NCI-H2081 treated with DMSO at 0.1 percent for 48 hours (cell line): ENCODE data around the gene PCNT.

ENCODE experiments used
- DNase-seq: peaks from one replicate; lab custom pipeline; 2025; lab: John Stamatoyannopoulos, UW

Gene PCNT

DNA sequence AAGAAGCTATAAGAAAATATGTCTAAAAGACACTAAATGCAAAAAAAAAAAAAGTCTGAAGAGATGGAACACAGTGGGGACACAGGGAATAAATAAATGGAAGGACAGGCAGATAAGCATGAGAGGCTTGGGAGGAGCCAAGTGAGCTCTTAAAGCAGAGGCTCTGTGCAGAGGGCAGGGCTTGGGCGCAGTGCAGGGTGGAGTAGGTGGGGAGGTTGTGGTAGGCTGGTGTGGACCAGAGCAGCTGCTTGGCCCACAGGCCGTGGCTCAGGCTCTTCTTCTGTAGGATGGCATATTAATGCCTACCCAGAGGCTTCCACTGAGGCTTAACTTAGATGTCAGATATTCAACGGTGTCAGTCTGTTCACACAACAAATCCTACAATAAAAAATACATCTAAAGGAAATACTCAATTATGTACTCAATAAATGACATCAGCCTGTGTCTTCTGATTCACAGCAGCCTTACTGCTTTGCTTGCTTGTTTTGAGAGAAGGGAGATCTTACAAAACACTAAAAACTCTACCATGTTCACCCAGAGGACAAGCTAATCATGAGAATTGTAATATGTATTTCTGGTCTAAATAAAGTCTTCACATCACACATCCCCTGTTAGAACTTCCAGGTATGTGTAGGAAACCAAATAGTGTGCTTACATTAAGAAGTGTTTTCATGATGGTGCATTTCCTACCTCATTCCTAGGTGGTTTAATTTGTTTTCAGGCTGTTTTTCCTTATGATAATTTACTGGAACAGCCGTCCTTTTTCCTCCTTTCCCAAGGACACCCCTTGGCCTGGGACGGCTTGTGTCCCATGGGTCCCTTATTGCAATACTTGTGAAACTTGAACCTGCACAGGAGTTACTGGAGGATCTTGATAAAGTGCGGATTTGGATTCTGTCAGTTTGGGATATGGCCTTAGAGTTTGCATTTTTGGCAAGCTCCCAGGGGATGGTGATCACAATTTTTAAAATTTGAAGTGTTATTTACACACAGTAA, 159.6 kb downstream of the PCNT start:
- DNase-seq: no peak

- no peak for DNase-seq
These were observed 162.6 kb downstream of the PCNT start for GRCh38 chr21:46486481-46487126.

DNA sequence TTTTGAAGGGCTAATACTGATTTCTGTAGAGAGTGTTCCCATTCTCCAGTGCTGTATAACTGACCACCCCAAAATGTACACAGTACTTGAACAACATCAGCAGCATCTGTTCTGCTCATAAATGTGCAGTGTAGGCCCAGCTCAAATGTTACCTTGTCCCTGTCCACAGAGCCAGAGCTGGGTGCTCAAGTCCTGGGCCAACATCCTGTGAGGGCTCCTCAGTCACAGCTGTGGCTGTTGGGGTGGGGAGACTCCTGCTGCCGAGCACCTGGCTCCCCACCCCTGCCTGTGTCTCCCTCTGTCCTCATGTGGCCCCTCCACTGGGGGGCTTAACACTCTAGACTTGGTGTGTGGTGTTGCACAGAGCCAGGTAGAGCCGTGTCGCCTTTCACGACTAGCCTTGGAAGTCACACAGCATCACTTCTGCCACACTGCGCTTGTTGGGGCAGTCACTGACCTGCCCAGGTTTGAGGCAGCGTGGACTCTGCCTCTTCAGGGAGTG, 165.3 kb downstream of the PCNT start:
- DNase-seq: no peak

GRCh38 chr21:46489800-46490199, 165.8 kb downstream of the PCNT start:
- DNase-seq: no peak

- DNase-seq: no peak
These were observed 167.6 kb downstream of the PCNT start for GRCh38 chr21:46491553-46491952.

- DNase-seq: no peak
These were observed 168.9 kb downstream of the PCNT start for GRCh38 chr21:46492851-46493250.

DNA sequence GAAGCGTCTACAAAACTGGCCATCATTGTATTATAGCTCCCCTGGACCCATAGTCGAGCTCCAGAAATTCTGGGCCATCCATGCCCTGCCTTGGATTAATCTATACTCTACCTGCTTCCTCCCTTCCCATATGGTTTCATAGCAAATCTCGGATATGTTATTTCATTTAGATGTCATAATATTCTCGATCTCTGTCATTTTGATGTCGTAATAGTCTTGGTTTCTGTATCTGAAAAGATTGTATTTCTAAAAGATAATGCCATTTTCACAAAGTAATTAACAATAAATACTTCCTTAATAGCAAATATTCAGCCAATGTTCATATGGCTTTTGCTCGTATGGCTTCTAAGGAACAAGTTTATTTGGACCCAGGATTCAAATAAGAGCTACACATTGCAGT, 169.9 kb downstream of the PCNT start:
- no peak for DNase-seq
